Neural crest cell (in vitro differentiated cells): ENCODE results near the gene WWOX. TPM values are rescaled to one million over a fixed set of nuclear protein-coding genes. Genes with fewer than 3 reads are reported as not detected.

Experiments used
- DNase-seq: peaks from one replicate; pipeline ENCODE4 v3.0.0; 2021; ENCODE audit warnings: low read depth, mixed read lengths, low spot score
- H3K27ac Mint-ChIP-seq: one replicate; pipeline ENCODE4 v1.8.0; 2021; ENCODE audit warnings: mild to moderate bottlenecking, mixed read lengths; ENCODE audit not compliant: unreplicated experiment
- H3K27me3 Mint-ChIP-seq: 2 replicates; pipeline ENCODE4 v1.8.0; 2021; ENCODE audit warnings: low read depth, mild to moderate bottlenecking, mixed read lengths
- H3K36me3 Mint-ChIP-seq: 2 replicates; pipeline ENCODE4 v1.8.0; 2021; ENCODE audit warnings: low read depth, mild to moderate bottlenecking, mixed read lengths
- H3K4me1 Mint-ChIP-seq: 2 replicates; pipeline ENCODE4 v1.8.0; 2021; ENCODE audit warnings: mixed read lengths
- H3K4me3 Mint-ChIP-seq: one replicate; pipeline ENCODE4 v1.8.0; 2021; ENCODE audit warnings: mild to moderate bottlenecking, mixed read lengths
- H3K9me3 Mint-ChIP-seq: 2 replicates; pipeline ENCODE4 v1.8.0; 2021; ENCODE audit warnings: mixed read lengths
- CTCF ChIP-seq: fragments of 200-600 bp; sonication (generic); conservative IDR thresholded peaks from 2 replicates; pipeline ENCODE4 v1.5.0; 2021; ENCODE audit warnings: antibody characterized with exemption, mild to moderate bottlenecking
- total RNA-seq: library from RNA; stranded (reverse); gene quantifications from 2 replicates; pipeline ENCODE4 v1.2.1, GENCODE V29; 2021

The WWOX gene
- total RNA-seq, 1 donor from 2014 or later = 30.5 TPM

GRCh38 chr16:78392585-78393195, 293.2 kb downstream of the WWOX start:
- no peak for TF ChIP-seq CTCF
- Mint-ChIP-seq H3K4me3 (no peak overlapping the region), H3K27ac (no peak overlapping the region)

GRCh38 chr16:78395035-78395434, 295.6 kb downstream of the WWOX start:
- no peak for DNase-seq
- peaks cover 27% of the 10 kb centered on the region for H3K36me3 Mint-ChIP-seq
- no peaks in the 10 kb centered on the region for H3K4me1 Mint-ChIP-seq
- TF ChIP-seq CTCF = no peak
- H3K27me3 Mint-ChIP-seq = no peaks in the 10 kb centered on the region
- H3K9me3 Mint-ChIP-seq = peaks cover 16% of the 10 kb centered on the region
- no peak overlapping the region for H3K27ac Mint-ChIP-seq
- no peak overlapping the region for H3K4me3 Mint-ChIP-seq

More at GRCh38 chr16:78392585-78393195, 293.2 kb downstream of the WWOX start:
- Mint-ChIP-seq H3K4me1 (no peaks in the 10 kb centered on the region), H3K9me3 (peaks cover 7% of the 10 kb centered on the region), H3K36me3 (peaks cover 27% of the 10 kb centered on the region), H3K27me3 (no peaks in the 10 kb centered on the region)
- DNase-seq = no peak

GRCh38 chr16:78396046-78396445, 296.6 kb downstream of the WWOX start:
- peaks cover 26% of the 10 kb centered on the region for H3K36me3 Mint-ChIP-seq
- no peaks in the 10 kb centered on the region for H3K27me3 Mint-ChIP-seq
- TF ChIP-seq CTCF = peak; percentile 55
- H3K27ac Mint-ChIP-seq = no peak overlapping the region
- no peaks in the 10 kb centered on the region for H3K4me1 Mint-ChIP-seq
- H3K4me3 Mint-ChIP-seq = no peak overlapping the region
- DNase-seq = no peak
- H3K9me3 Mint-ChIP-seq = peaks cover 16% of the 10 kb centered on the region

GRCh38 chr16:78396673-78397072, 297.2 kb downstream of the WWOX start:
- Mint-ChIP-seq H3K27me3 (no peaks in the 10 kb centered on the region), H3K27ac (no peak overlapping the region), H3K36me3 (peaks cover 25% of the 10 kb centered on the region), H3K4me3 (no peak overlapping the region), H3K9me3 (peaks cover 16% of the 10 kb centered on the region), H3K4me1 (no peaks in the 10 kb centered on the region)
- TF ChIP-seq CTCF = no peak
- DNase-seq = no peak

GRCh38 chr16:78399384-78399783, 299.9 kb downstream of the WWOX start:
- H3K9me3 Mint-ChIP-seq = peaks cover 13% of the 10 kb centered on the region
- H3K27me3 Mint-ChIP-seq = no peaks in the 10 kb centered on the region
- peaks cover 16% of the 10 kb centered on the region for H3K36me3 Mint-ChIP-seq
- H3K27ac Mint-ChIP-seq = no peak overlapping the region
- H3K4me1 Mint-ChIP-seq = no peaks in the 10 kb centered on the region
- no peak for DNase-seq
- no peak overlapping the region for H3K4me3 Mint-ChIP-seq
- TF ChIP-seq CTCF = no peak
